ENCODE results near the gene RTKN. TPM values are rescaled to one million over a fixed set of nuclear protein-coding genes. Genes with fewer than 3 reads are reported as not detected.
A peak's percentile ranks its signal among the peaks of the same experiment; 100 is the strongest.

Gene RTKN
- total RNA-seq, 1 donor from 2014 or later, result 86.4 TPM

DNA sequence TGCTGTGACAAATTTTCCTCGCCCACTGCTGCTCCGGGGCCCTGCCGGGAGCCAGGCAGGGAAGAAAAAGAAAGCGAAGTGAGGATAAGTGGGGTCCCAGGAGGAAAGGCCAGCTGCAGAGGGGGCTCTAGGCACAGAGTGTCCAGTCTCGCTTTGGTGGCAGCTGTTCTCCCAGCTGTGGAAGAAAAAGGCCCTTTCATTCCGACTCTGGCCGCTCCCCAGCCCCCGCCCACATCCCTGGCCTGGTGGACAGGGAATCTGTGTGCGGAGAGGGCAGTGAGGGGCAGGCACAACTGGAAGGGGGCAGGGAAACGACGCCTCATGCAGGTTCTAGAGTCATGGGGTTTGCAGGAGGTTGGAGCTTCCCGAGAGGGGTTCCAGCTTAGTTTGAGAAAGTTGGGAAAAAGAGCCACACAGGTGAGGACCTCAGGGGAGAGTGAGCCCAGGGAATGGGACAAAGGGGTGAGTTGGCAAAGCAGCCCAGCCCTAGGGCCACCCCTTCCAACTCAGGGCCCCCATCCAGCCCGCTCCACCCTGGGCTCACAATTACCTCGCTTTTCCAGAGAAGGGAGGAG is 1.8 kb downstream of the RTKN start:
- Mint-ChIP-seq H3K4me3 (peak overlapping the region; percentile 93), H3K27ac (peak overlapping the region; percentile 92), H3K36me3 (no peaks in the 10 kb centered on the region), H3K4me1 (peaks cover 48% of the 10 kb centered on the region), H3K27me3 (ENCODE audit: low read depth) (no peaks in the 10 kb centered on the region), H3K9me3 (no peaks in the 10 kb centered on the region)
- peak in 1 of 2 experiments; percentile 43 for DNase-seq (ENCODE audit: low spot score in 2 of 2, unreplicated experiment in 2 of 2)
- TF ChIP-seq, protein P1, sequence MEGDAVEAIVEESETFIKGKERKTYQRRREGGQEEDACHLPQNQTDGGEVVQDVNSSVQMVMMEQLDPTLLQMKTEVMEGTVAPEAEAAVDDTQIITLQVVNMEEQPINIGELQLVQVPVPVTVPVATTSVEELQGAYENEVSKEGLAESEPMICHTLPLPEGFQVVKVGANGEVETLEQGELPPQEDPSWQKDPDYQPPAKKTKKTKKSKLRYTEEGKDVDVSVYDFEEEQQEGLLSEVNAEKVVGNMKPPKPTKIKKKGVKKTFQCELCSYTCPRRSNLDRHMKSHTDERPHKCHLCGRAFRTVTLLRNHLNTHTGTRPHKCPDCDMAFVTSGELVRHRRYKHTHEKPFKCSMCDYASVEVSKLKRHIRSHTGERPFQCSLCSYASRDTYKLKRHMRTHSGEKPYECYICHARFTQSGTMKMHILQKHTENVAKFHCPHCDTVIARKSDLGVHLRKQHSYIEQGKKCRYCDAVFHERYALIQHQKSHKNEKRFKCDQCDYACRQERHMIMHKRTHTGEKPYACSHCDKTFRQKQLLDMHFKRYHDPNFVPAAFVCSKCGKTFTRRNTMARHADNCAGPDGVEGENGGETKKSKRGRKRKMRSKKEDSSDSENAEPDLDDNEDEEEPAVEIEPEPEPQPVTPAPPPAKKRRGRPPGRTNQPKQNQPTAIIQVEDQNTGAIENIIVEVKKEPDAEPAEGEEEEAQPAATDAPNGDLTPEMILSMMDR (IDR thresholded peaks at IDR 0.05; ENCODE audit: unreplicated experiment), result no peak

DNA sequence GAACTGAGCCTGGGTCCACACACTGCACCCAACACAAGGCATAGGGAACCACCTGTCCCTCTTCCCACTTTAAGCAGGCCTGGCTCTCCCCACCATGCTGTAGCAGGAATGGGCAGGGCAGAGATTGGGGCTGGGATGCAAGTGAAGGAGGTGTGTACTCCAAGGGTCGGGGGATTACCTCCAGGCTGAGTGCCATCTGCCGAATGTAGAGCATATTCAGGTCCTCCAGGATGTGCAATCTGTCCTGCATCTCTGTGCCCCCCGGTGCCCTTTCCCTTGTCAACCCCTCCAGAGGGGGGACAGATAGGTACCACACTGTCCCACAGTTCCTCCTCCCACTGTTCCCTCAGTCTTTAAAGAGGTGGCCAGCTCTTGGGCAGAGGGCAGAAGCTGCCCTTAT is 2.4 kb downstream of the RTKN start:
- DNase-seq (ENCODE audit: low spot score in 2 of 2, unreplicated experiment in 2 of 2), result no peak
- Mint-ChIP-seq H3K4me1 (peaks cover 43% of the 10 kb centered on the region), H3K27ac (peak overlapping the region; percentile 92), H3K36me3 (no peaks in the 10 kb centered on the region), H3K4me3 (peak overlapping the region; percentile 93), H3K27me3 (ENCODE audit: low read depth) (no peaks in the 10 kb centered on the region), H3K9me3 (no peaks in the 10 kb centered on the region)
- TF ChIP-seq, protein P1 (IDR thresholded peaks at IDR 0.05; ENCODE audit: unreplicated experiment), result no peak

DNA sequence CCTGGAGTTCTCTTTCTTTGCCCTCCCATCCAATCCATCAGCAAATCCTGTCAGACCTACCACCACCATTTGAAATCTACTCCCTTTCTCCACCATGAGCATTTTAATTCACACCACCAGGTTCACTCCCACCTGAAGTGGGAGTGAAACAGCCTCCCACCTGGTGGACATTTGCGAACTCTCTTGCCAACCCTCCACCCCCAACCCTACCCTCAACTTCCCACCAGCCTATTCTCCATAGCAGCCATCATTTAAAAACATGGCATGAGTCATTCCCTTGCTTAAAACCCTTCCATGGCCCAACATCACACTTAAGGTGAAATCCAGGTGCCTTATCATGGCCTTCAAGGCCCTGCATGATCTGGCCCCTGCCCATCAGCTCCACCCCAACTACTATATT is 3.5 kb downstream of the RTKN start:
- Mint-ChIP-seq H3K27ac (peak overlapping the region; percentile 44), H3K4me1 (peaks cover 37% of the 10 kb centered on the region), H3K27me3 (ENCODE audit: low read depth) (no peaks in the 10 kb centered on the region), H3K36me3 (peaks cover 2% of the 10 kb centered on the region), H3K9me3 (no peaks in the 10 kb centered on the region), H3K4me3 (peak overlapping the region; percentile 93)
- no peak for DNase-seq (ENCODE audit: low spot score in 2 of 2, unreplicated experiment in 2 of 2)
- TF ChIP-seq, protein P1 (IDR thresholded peaks at IDR 0.05; ENCODE audit: unreplicated experiment), result no peak

DNA sequence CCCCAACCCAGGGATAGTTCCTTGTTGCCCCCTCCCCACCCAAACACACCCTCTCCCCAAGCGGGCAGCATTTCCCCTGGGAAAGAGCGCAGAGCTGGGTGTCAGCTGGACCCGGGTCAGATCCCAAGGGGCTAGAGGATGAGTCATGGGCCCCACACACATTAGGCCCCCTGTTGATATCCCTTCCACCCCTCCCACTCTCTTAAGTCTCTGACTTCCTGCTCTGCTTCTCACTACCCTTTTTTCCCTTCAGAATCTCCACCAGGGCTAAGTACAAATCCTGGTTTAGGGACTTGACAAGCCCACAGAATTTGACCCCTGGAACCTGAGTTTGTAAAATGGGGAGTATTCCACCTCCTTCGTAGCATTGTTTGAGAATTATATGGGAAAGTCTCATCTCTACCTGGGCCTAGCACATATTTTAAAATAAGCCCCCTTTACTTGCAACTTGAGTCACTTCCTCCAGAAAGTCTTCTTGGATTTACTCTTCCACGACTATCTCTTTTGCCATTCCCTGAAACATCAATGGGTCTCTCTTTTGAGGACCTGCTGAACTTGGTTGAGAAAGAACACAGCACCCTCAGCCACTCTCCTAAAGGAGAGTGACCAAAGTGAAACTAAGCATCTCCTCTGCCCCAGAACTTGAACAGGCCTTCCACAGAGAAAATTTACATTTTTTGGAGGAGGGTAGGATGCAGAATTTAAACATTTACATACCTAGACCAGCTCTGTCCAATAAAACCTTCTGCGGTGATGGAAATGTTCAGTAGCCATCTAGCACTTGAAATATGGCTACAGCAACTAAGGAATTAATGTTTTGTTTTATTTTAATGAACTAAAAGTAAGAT is 4.7 kb downstream of the RTKN start:
- Mint-ChIP-seq H3K4me3 (no peak overlapping the region), H3K9me3 (no peaks in the 10 kb centered on the region), H3K27me3 (ENCODE audit: low read depth) (no peaks in the 10 kb centered on the region), H3K27ac (no peak overlapping the region), H3K36me3 (peaks cover 8% of the 10 kb centered on the region), H3K4me1 (peaks cover 33% of the 10 kb centered on the region)
- TF ChIP-seq, protein P1 (IDR thresholded peaks at IDR 0.05; ENCODE audit: unreplicated experiment), result no peak
- no peak for DNase-seq (ENCODE audit: low spot score in 2 of 2, unreplicated experiment in 2 of 2)

DNA sequence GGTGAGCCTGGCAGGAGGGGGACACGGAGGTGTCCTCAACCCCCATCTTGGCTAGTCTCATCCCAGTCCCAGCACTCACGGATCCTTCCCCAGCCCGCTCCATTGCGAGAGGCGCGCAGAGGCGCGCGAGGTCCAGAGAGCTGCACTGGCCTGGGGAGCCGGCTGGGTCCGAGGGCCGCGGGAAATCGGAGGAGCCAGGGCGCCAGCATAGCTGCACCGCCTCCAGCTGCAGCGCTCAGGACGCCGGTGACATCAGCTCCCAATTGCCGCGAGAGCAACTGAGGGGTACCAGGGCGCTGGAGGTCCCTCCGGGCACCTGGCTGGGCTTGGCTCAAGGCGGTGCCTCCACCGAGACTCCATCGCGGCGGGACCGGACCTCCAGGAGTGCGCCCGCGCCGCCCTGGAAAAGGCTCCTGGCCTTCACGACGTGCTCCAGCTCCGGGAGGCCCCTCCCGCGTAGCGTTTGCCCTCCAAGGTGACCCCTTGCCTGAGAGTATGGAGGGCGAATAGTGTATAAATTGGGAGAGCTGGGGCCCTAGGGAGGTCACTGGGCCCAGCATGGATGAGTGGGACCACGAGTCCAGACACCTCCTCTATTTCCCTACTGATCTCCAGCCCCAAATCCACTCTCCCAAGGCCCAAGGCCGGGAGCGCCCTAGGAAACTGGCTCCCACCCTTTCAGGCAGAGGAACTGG is 5.5 kb downstream of the RTKN start:
- TF ChIP-seq, protein P1 (IDR thresholded peaks at IDR 0.05; ENCODE audit: unreplicated experiment), result no peak
- Mint-ChIP-seq H3K4me1 (peaks cover 32% of the 10 kb centered on the region), H3K27ac (no peak overlapping the region), H3K27me3 (ENCODE audit: low read depth) (no peaks in the 10 kb centered on the region), H3K4me3 (no peak overlapping the region), H3K9me3 (no peaks in the 10 kb centered on the region), H3K36me3 (peaks cover 8% of the 10 kb centered on the region)
- DNase-seq (ENCODE audit: low spot score in 2 of 2, unreplicated experiment in 2 of 2), result no peak

Data from mesothelial cell of epicardium (in vitro differentiated cells).